ENCODE data around the gene PLXNA3. TPM values are rescaled to one million over a fixed set of nuclear protein-coding genes. Genes with fewer than 3 reads are reported as not detected.

The PLXNA3 gene
- total RNA-seq, 2 donors from 2014 or later: 15.7 to 21.0 TPM

DNA sequence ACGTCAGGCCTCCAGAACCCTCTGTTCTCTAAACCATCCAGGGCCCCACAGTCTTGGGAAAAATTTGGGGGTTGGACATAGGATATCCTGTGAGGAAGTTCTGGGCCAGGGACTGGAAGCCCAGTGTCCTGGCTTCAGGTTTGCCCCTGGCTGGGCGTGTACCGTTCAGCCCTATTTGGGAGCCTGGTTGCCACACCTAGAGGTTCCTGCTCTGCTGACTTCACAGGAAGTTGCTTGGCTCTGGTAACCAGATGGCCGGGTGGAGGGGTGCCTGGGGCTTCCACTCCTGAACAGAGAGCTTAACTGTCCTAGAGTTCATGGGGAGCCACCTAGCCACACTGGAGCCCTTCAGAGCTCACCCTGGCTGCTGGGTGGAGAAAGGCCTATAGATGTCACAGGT lies 45.6 kb upstream of the PLXNA3 start:
- no peaks in the 10 kb centered on the region for H3K27me3 ChIP-seq (replicated peaks; ENCODE audit: insufficient read depth)
- H3K9me3 ChIP-seq: no peaks in the 10 kb centered on the region
- H3K4me1 ChIP-seq (replicated peaks): no peaks in the 10 kb centered on the region
- TF ChIP-seq POLR2A (IDR thresholded peaks at IDR 0.05): no peak
- TF ChIP-seq POLR2AphosphoS5 (IDR thresholded peaks at IDR 0.05): no peak
- TF ChIP-seq CTCF (IDR thresholded peaks at IDR 0.05): no peak
- intact Hi-C loops (cut with DNase I): no loop called here
- DNase-seq (ENCODE audit: low spot score): no peak
- 0% methylated on average over 1 of the region's 4 CpGs for WGBS
- no peaks in the 10 kb centered on the region for H3K36me3 ChIP-seq
- peak overlapping the region; percentile 88 to 92 for H3K27ac ChIP-seq
- no peak overlapping the region for H3K4me3 ChIP-seq

GRCh38 chrX:154413142-154413541 lies 44.9 kb upstream of the PLXNA3 start:
- H3K4me1 ChIP-seq (replicated peaks): no peaks in the 10 kb centered on the region
- TF ChIP-seq POLR2A (IDR thresholded peaks at IDR 0.05): no peak
- TF ChIP-seq CTCF (IDR thresholded peaks at IDR 0.05): no peak
- TF ChIP-seq POLR2AphosphoS5 (IDR thresholded peaks at IDR 0.05): no peak
- no peak for DNase-seq (ENCODE audit: low spot score)
- no peaks in the 10 kb centered on the region for H3K9me3 ChIP-seq
- H3K4me3 ChIP-seq: no peak overlapping the region
- no peak overlapping the region for H3K27ac ChIP-seq
- 92% methylated on average over 2 of the region's 8 CpGs for WGBS
- no peaks in the 10 kb centered on the region for H3K36me3 ChIP-seq
- no peaks in the 10 kb centered on the region for H3K27me3 ChIP-seq (replicated peaks; ENCODE audit: insufficient read depth)
- intact Hi-C loops (cut with DNase I): no loop called here

DNA sequence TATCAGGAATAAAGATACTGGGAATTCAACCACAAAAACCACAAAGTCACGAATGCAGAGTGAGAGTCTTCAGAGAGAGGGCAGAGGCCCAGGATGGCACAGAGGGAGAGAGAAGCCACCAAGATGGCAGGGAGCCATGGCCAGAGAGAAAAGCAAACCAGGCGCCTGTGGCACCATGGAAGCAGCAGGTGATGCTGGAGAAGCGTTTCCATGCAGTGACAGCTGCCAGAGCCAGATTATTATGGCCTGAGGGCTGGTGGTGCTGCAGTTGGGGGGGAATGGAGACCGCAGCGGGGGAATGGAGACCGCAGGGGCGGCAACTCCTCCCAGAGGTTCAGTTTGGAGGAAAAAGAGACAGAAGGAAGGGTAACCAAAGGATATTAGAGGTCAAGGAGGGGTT lies 40.9 kb upstream of the PLXNA3 start:
- Histone ChIP-seq H3K4me3 (no peak overlapping the region), H3K9me3 (no peaks in the 10 kb centered on the region), H3K36me3 (no peaks in the 10 kb centered on the region), H3K27me3 (replicated peaks; ENCODE audit: insufficient read depth) (no peaks in the 10 kb centered on the region), H3K4me1 (replicated peaks) (no peaks in the 10 kb centered on the region), H3K27ac (no peak overlapping the region)
- TF ChIP-seq CTCF (IDR thresholded peaks at IDR 0.05): no peak
- intact Hi-C loops (cut with DNase I): no loop called here
- DNase-seq (ENCODE audit: low spot score): no peak
- 55% methylated on average over 7 of the region's 7 CpGs for WGBS

- Histone ChIP-seq H3K36me3 (no peaks in the 10 kb centered on the region), H3K4me1 (replicated peaks) (no peaks in the 10 kb centered on the region), H3K27ac (no peak overlapping the region), H3K9me3 (no peaks in the 10 kb centered on the region), H3K27me3 (replicated peaks; ENCODE audit: insufficient read depth) (no peaks in the 10 kb centered on the region), H3K4me3 (no peak overlapping the region)
- TF ChIP-seq CTCF (IDR thresholded peaks at IDR 0.05) (no peak), POLR2AphosphoS5 (IDR thresholded peaks at IDR 0.05) (no peak), POLR2A (IDR thresholded peaks at IDR 0.05) (no peak)
- WGBS: 86% methylated on average over 7 of the region's 8 CpGs
- intact Hi-C loops (cut with DNase I): no loop called here
- DNase-seq (ENCODE audit: low spot score): no peak
These were observed 38.9 kb upstream of the PLXNA3 start for GRCh38 chrX:154419189-154419588.

- H3K4me1 ChIP-seq (replicated peaks): no peaks in the 10 kb centered on the region
- DNase-seq (ENCODE audit: low spot score): no peak
- TF ChIP-seq POLR2AphosphoS5 (IDR thresholded peaks at IDR 0.05): no peak
- TF ChIP-seq CTCF (IDR thresholded peaks at IDR 0.05): no peak
- no peak for TF ChIP-seq POLR2A (IDR thresholded peaks at IDR 0.05)
- no peaks in the 10 kb centered on the region for H3K9me3 ChIP-seq
- intact Hi-C loops (cut with DNase I): no loop called here
- no peak overlapping the region for H3K27ac ChIP-seq
- WGBS: 51% methylated on average over 7 of the region's 19 CpGs
- H3K27me3 ChIP-seq (replicated peaks; ENCODE audit: insufficient read depth): no peaks in the 10 kb centered on the region
- H3K36me3 ChIP-seq: no peaks in the 10 kb centered on the region
- no peak overlapping the region for H3K4me3 ChIP-seq
These were observed 38.2 kb upstream of the PLXNA3 start for GRCh38 chrX:154419688-154420401.
